Activated CD8-positive, alpha-beta T cell treated with anti-CD3 and anti-CD28 coated beads, Interleukin-2, amount 10 ng/mL, durations not matched to agents 7 days and 5 days (primary cell): ENCODE data around the gene FOXO3. TPM values are rescaled to one million over a fixed set of nuclear protein-coding genes. Genes with fewer than 3 reads are reported as not detected.
A peak's percentile ranks its signal among the peaks of the same experiment; 100 is the strongest.

Source experiments
- ATAC-seq: fragments of 150-1000 bp; cut with Tn5 transposase; one replicate; pipeline ENCODE4 v1.10.0; 2021; ENCODE audit warnings: moderate library complexity
- CTCF ChIA-PET: fragments of 350-600 bp; sonication (Branson Sonifier 250); formaldehyde crosslinking; loops from one replicate; lab custom pipeline; 2021; ENCODE audit warnings: antibody characterized with exemption; lab: Charles Lee
- POLR2A ChIA-PET: fragments of 350-600 bp; sonication (Branson Sonifier 250); formaldehyde crosslinking; loops from one replicate; lab custom pipeline; 2021; ENCODE audit warnings: antibody characterized with exemption; lab: Charles Lee
- DNase-seq: peaks from one replicate; pipeline ENCODE4 v3.0.0-alpha.2; 2020
- H3K27ac Mint-ChIP-seq: one replicate; pipeline ENCODE4 v1.8.0; 2021; ENCODE audit warnings: mild to moderate bottlenecking, mixed read lengths
- H3K27me3 Mint-ChIP-seq: one replicate; pipeline ENCODE4 v1.8.0; 2021; ENCODE audit warnings: low read depth, mixed read lengths
- H3K36me3 Mint-ChIP-seq: one replicate; pipeline ENCODE4 v1.8.0; 2021; ENCODE audit warnings: low read depth, mixed read lengths
- H3K4me1 Mint-ChIP-seq: one replicate; pipeline ENCODE4 v1.8.0; 2021; ENCODE audit warnings: low read depth, mixed read lengths
- H3K4me3 Mint-ChIP-seq: one replicate; pipeline ENCODE4 v1.8.0; 2021; ENCODE audit warnings: mild to moderate bottlenecking, mixed read lengths
- H3K9me3 Mint-ChIP-seq: one replicate; pipeline ENCODE4 v1.8.0; 2022; ENCODE audit warnings: mixed read lengths; ENCODE audit not compliant: insufficient read depth
- total RNA-seq, 2 experiments: library from RNA; stranded (reverse); gene quantifications; one replicate each; pipeline ENCODE4 v1.2.3, GENCODE V29; 2021

FOXO3 gene
- total RNA-seq, 2 experiments from 2014 or later, result 12.2 to 12.3 TPM

GRCh38 chr6:108588586-108588985, 27.9 kb downstream of the FOXO3 start:
- Mint-ChIP-seq H3K4me3 (no peak overlapping the region), H3K27ac (no peak overlapping the region), H3K36me3 (peaks cover 2% of the 10 kb centered on the region), H3K27me3 (no peaks in the 10 kb centered on the region), H3K9me3 (no peaks in the 10 kb centered on the region), H3K4me1 (peaks cover 32% of the 10 kb centered on the region)
- ChIA-PET CTCF (interaction anchor here (0.7 kb wide), 1 partner anchor 505 kb away, joined by 3 read pairs; no protein-coding TSS in a partner anchor), POLR2A (interaction anchor here (0.6 kb wide), 1 partner anchor 265 kb away, joined by 3 read pairs; no protein-coding TSS in a partner anchor)
- ATAC-seq, result no peak
- no peak for DNase-seq

DNA sequence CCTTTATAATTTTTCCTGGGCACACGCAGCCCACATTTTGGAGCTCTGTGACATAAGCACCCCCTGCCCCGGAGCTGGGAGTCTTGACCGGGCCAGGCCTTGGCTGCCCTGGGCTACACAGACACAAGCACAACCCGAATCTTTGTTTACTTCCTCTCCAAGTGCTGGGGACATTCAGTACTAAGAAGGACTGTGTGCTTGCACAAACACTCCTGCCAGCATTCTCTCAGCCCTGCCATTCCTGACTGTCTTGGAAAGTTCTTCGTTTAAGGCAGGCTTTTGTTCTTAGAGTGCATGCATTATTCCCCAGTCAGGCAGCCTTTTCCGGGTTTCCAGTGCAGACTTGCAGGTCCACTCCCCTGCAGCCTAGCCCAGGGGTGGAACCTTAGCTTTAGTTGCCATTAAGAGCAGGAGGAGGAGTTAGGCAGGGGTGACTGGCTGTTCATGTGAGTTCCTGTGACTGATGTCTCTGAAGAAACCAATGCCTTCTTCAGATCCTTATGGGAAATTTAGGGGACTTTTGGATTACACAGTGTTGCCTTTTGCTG, 28.6 kb downstream of the FOXO3 start:
- peaks cover 37% of the 10 kb centered on the region for H3K4me1 Mint-ChIP-seq
- H3K36me3 Mint-ChIP-seq, result peaks cover 2% of the 10 kb centered on the region
- no peaks in the 10 kb centered on the region for H3K27me3 Mint-ChIP-seq
- H3K4me3 Mint-ChIP-seq, result no peak overlapping the region
- H3K27ac Mint-ChIP-seq, result no peak overlapping the region
- CTCF ChIA-PET, result no interaction called here
- no peaks in the 10 kb centered on the region for H3K9me3 Mint-ChIP-seq
- no peak for ATAC-seq
- POLR2A ChIA-PET, result no interaction called here
- DNase-seq, result no peak

- Mint-ChIP-seq H3K36me3 (peaks cover 2% of the 10 kb centered on the region), H3K4me3 (no peak overlapping the region), H3K27ac (no peak overlapping the region), H3K27me3 (no peaks in the 10 kb centered on the region), H3K9me3 (no peaks in the 10 kb centered on the region), H3K4me1 (peaks cover 41% of the 10 kb centered on the region)
- ATAC-seq (no peak), DNase-seq (no peak)
- CTCF ChIA-PET, result no interaction called here
- POLR2A ChIA-PET, result no interaction called here
These were observed 30.5 kb downstream of the FOXO3 start for GRCh38 chr6:108591040-108591816.

DNA sequence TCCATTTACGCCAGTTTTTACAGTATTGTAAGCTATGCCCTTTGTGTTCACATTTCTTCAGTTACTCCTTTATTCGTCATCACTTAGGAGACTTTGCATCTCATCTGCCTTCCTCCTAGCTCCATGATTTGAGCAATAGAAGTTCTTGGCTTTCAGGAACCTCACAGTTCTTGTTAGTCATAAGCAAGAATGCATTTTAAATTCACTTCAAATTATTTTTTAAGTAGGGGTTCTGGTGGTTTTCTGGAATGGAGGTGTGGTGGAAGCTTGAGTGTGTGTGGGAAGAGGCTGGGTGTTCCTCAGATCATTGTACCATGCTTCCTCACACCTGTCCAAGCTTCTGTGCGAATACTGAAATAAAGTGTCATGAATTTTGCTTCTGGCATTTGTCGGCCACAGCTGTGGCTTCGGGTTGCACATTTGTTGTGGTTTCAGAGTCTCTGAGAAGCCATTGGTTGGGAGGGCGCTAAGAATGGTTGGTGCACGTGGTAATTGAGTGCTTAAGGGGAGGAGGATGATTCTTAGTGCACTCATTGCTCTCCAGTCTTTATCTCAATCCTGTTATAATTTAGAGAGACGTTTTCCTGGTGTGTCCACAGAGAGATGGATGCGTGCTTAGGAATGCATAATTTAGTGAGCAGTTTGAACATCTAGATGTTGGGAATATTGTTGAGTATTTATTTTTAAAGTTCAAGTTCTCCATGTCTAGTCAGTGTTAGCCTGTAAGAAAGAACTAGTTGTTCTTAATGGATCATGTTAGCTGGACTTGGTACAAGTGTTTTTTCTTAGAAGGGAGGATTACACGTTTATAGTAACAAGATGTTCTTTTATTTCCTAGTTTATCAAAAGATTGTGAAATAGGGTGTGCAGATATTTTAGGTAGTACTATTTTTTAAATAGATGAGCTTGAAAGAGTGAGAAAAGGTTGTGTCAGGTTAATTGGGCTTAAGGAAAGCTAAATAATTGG, 31.9 kb downstream of the FOXO3 start:
- Mint-ChIP-seq H3K27ac (peak overlapping the region; percentile 44), H3K9me3 (no peaks in the 10 kb centered on the region), H3K4me3 (no peak overlapping the region), H3K4me1 (peaks cover 41% of the 10 kb centered on the region), H3K27me3 (no peaks in the 10 kb centered on the region), H3K36me3 (peaks cover 2% of the 10 kb centered on the region)
- DNase-seq (peak; percentile 84), ATAC-seq (peak; percentile 96)
- ChIA-PET POLR2A (no interaction called here), CTCF (interaction anchor here (1.2 kb wide), 2 partner anchors 10 to 16 kb away, joined by 3 read pairs; no protein-coding TSS in a partner anchor)

GRCh38 chr6:108594151-108594550, 33.4 kb downstream of the FOXO3 start:
- H3K36me3 Mint-ChIP-seq, result peaks cover 2% of the 10 kb centered on the region
- CTCF ChIA-PET, result no interaction called here

DNA sequence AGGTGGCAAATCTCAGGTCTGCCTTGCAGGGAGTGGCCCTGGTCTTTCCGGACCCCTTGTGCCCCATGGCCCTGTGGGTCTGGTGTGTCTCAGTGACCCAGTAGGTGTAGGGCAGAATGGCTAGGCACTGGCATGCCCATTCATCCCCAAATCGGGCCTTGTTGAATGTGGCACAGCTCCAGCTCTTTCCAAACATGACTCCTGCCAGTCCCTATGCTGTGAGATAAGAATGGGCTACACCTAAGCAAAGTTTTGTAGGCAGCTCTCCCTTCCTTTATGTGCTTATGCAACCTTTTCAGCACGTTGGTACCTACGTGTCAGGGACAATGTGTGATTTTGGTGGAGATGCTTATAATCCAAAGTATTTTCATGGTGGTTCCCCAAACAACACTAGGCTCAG, 33.9 kb downstream of the FOXO3 start:
- DNase-seq, result no peak
- Mint-ChIP-seq H3K27me3 (no peaks in the 10 kb centered on the region), H3K9me3 (no peaks in the 10 kb centered on the region), H3K4me1 (peaks cover 36% of the 10 kb centered on the region), H3K4me3 (no peak overlapping the region), H3K27ac (no peak overlapping the region), H3K36me3 (peaks cover 2% of the 10 kb centered on the region)
- POLR2A ChIA-PET, result no interaction called here
- no peak for ATAC-seq
- CTCF ChIA-PET, result no interaction called here

More at GRCh38 chr6:108594151-108594550, 33.4 kb downstream of the FOXO3 start:
- H3K4me1 Mint-ChIP-seq, result peaks cover 40% of the 10 kb centered on the region
- DNase-seq (no peak), ATAC-seq (no peak)
- H3K4me3 Mint-ChIP-seq, result no peak overlapping the region
- POLR2A ChIA-PET, result no interaction called here
- H3K27ac Mint-ChIP-seq, result no peak overlapping the region
- no peaks in the 10 kb centered on the region for H3K27me3 Mint-ChIP-seq
- H3K9me3 Mint-ChIP-seq, result no peaks in the 10 kb centered on the region

DNA sequence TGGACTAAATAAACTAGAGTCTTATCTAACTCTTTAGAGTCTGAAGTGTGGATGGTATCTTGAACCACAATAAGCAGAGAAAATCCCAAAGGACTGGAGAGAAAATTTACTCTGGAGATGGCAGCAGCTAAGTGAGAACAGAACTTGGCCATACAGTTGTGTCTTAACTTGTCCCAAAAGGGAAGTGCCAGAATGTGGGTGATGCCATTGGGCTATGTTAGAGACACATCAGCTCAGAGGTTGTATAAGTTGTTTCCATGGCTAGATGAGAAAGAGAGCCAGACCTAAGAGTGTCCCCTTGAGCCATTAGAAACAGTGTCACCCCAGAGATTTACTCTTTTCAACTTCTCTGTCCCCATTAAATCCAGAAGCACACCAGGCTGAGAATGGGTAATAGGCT, 36.2 kb downstream of the FOXO3 start:
- CTCF ChIA-PET, result interaction anchor here (0.7 to 1.2 kb wide), 4 partner anchors 12 to 185 kb away, joined by 3 to 4 read pairs (median 3); no protein-coding TSS in a partner anchor
- H3K4me3 Mint-ChIP-seq, result no peak overlapping the region
- ATAC-seq (no peak), DNase-seq (no peak)
- H3K27me3 Mint-ChIP-seq, result no peaks in the 10 kb centered on the region
- H3K4me1 Mint-ChIP-seq, result peaks cover 26% of the 10 kb centered on the region
- H3K27ac Mint-ChIP-seq, result no peak overlapping the region
- H3K9me3 Mint-ChIP-seq, result no peaks in the 10 kb centered on the region
- peaks cover 2% of the 10 kb centered on the region for H3K36me3 Mint-ChIP-seq
- POLR2A ChIA-PET, result no interaction called here

DNA sequence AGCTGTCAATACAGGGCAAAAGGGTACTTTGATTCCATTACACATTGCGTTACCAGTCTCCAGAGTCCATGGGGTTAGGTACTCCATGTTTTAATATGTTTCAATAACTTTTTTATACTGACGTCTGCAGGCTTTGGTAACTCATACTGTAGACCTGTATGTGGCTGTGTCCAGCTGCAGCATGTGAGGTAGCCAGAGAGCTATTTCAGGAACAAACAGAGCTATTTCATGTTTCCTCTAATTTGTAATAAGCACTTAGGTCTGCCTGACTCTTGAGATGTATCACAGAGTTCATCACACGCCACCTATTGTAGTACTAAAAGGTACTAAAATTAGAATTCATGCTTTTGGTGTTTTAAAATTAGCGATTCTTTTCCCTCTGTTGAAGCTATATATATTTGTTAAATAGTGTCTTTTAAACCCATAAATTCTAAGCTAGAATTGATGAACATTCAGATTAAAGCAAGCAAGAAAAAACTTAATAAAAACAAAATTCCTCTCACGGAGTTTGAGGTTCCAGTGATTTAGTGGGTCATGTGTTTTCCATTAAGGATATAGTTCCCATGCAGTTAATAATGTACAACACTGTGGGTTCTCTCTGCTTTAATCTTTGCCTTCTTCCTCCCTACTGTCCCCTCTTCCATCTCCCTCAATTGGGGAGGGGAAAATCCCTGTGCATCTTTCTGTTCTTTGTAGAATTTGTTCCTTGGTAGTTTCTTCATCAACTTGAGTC, 37.0 kb downstream of the FOXO3 start:
- H3K36me3 Mint-ChIP-seq, result peaks cover 2% of the 10 kb centered on the region
- H3K4me3 Mint-ChIP-seq, result no peak overlapping the region
- POLR2A ChIA-PET, result no interaction called here
- no peaks in the 10 kb centered on the region for H3K9me3 Mint-ChIP-seq
- H3K4me1 Mint-ChIP-seq, result peaks cover 19% of the 10 kb centered on the region
- CTCF ChIA-PET, result interaction anchor here (0.7 to 1.5 kb wide), 4 partner anchors 11 to 48 kb away, joined by 3 to 4 read pairs (median 3); no protein-coding TSS in a partner anchor
- no peaks in the 10 kb centered on the region for H3K27me3 Mint-ChIP-seq
- no peak for DNase-seq
- ATAC-seq, result no peak
- no peak overlapping the region for H3K27ac Mint-ChIP-seq

- no peak for DNase-seq
- Mint-ChIP-seq H3K9me3 (no peaks in the 10 kb centered on the region), H3K4me3 (no peak overlapping the region), H3K27me3 (no peaks in the 10 kb centered on the region), H3K36me3 (no peaks in the 10 kb centered on the region), H3K4me1 (peaks cover 14% of the 10 kb centered on the region), H3K27ac (no peak overlapping the region)
- POLR2A ChIA-PET, result no interaction called here
- CTCF ChIA-PET, result interaction anchor here (0.7 to 1.5 kb wide), 3 partner anchors 22 to 237 kb away, joined by 3 to 4 read pairs (median 3); no protein-coding TSS in a partner anchor
- ATAC-seq, result no peak
These were observed 37.7 kb downstream of the FOXO3 start for GRCh38 chr6:108598305-108598863.

GRCh38 chr6:108604156-108604555, 43.4 kb downstream of the FOXO3 start:
- ATAC-seq (no peak), DNase-seq (no peak)
- no peaks in the 10 kb centered on the region for H3K27me3 Mint-ChIP-seq
- no peaks in the 10 kb centered on the region for H3K36me3 Mint-ChIP-seq
- no peak overlapping the region for H3K27ac Mint-ChIP-seq
- peaks cover 4% of the 10 kb centered on the region for H3K4me1 Mint-ChIP-seq
- ChIA-PET POLR2A (no interaction called here), CTCF (no interaction called here)
- no peaks in the 10 kb centered on the region for H3K9me3 Mint-ChIP-seq
- no peak overlapping the region for H3K4me3 Mint-ChIP-seq

GRCh38 chr6:108606250-108606690, 45.6 kb downstream of the FOXO3 start:
- H3K9me3 Mint-ChIP-seq, result no peaks in the 10 kb centered on the region
- no peaks in the 10 kb centered on the region for H3K36me3 Mint-ChIP-seq
- DNase-seq (no peak), ATAC-seq (no peak)
- no peaks in the 10 kb centered on the region for H3K27me3 Mint-ChIP-seq
- H3K4me1 Mint-ChIP-seq, result peaks cover 4% of the 10 kb centered on the region
- no peak overlapping the region for H3K4me3 Mint-ChIP-seq
- ChIA-PET POLR2A (no interaction called here), CTCF (no interaction called here)
- no peak overlapping the region for H3K27ac Mint-ChIP-seq
